ENCODE data around the gene MYL9.

DNA sequence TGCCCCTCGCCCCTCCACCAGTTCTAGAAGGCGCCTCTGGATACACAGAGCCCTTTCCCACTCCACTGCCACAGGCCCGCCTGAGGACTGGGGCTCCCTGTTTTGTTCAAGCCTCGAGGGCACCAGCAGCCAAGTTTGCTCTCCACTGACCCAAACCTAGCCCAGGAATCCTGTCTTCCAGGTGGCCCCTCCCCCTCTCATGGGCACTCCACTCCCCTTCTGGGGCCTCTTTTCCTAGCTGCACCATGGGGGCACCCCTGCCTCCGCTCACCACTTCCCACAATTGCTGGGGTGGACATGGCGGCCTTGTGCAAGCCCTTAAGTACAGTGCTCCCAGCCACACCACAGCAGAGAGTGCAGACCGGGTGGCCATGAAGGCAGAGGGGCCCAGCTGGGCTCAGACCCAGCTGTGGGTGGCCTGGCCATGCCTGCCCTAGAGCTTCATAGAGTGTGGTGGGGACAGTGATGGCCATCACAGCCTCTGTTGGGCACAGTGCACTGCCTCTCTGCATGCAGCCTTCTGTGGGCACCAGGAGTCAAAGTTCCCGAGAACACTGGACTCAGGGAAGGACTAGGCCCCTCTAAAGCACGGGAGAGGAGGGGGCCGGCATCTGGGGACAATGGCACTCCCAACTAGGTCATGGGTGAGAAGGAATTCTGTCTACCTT is 1.3 kb downstream of the MYL9 start:
- TF ChIP-seq POLR2A (IDR thresholded peaks at IDR 0.05) = no peak
- TF ChIP-seq, protein P1, sequence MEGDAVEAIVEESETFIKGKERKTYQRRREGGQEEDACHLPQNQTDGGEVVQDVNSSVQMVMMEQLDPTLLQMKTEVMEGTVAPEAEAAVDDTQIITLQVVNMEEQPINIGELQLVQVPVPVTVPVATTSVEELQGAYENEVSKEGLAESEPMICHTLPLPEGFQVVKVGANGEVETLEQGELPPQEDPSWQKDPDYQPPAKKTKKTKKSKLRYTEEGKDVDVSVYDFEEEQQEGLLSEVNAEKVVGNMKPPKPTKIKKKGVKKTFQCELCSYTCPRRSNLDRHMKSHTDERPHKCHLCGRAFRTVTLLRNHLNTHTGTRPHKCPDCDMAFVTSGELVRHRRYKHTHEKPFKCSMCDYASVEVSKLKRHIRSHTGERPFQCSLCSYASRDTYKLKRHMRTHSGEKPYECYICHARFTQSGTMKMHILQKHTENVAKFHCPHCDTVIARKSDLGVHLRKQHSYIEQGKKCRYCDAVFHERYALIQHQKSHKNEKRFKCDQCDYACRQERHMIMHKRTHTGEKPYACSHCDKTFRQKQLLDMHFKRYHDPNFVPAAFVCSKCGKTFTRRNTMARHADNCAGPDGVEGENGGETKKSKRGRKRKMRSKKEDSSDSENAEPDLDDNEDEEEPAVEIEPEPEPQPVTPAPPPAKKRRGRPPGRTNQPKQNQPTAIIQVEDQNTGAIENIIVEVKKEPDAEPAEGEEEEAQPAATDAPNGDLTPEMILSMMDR (IDR thresholded peaks at IDR 0.05) = no peak
- TF ChIP-seq POLR2AphosphoS5 (IDR thresholded peaks at IDR 0.05) = no peak
